GM18505 (cell line): ENCODE data around the gene GDE1.

Experiments
- ATAC-seq: cut with Tn5 transposase; IDR thresholded peaks from one replicate; pipeline ENCODE4 v1.9.1; 2021; ENCODE audit not compliant: unreplicated experiment
- POLR2A ChIP-seq: IDR thresholded peaks from 4 replicates; pipeline ENCODE4 v1.6.1; 2011; ENCODE audit warnings: borderline replicate concordance; ENCODE audit not compliant: insufficient read depth, insufficient read length; ENCODE audit errors: extremely low read depth

GDE1 gene

DNA sequence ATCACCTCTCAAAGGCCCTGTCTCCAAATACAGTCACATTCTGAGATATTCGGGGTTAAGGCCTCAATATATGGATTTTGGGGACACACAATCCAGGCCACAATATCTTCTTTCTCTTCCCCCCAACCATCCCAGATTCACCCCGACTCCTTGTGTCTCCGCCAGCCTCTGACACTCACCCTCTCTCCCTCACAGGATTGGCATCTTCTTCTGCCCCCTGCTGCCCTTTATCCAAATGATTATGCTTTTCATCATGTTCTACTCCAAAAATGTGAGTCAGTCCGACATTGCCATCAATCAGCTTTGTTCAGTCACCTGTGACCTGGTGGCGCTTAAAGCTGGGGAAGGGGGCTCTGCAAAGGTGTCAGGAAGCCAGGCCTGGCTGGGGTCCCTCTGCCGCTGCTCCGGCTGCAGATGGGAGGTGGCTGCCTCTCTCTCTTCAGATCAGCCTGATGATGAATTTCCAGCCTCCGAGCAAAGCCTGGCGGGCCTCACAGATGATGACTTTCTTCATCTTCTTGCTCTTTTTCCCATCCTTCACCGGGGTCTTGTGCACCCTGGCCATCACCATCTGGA, 35.1 kb downstream of the GDE1 start:
- no peak for ATAC-seq
- TF ChIP-seq POLR2A = no peak

DNA sequence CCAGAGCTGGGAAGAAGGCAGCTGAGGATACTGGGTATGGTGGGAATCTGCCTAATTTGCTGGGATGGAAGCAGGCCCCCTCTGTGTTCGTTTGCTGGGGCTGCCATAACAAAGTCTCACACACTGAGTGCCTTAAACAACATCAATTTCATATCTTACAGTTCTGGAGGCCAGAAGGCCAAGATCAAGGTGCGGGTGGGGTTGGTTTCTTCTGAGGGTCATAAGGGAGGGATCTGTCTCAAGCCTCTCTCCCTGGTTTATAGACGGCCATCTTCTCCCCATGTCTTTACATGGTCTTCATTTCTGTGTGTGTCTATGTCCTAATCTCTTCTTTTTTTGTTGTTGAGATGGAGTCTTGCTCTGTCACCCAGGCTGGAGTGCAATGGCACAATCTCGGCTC, 35.8 kb downstream of the GDE1 start:
- no peak for TF ChIP-seq POLR2A
- ATAC-seq = no peak

GRCh38 chr16:19485611-19486010, 36.3 kb downstream of the GDE1 start:
- TF ChIP-seq POLR2A = no peak
- no peak for ATAC-seq

- no peak for TF ChIP-seq POLR2A
Measured at GRCh38 chr16:19484096-19484495, 37.8 kb downstream of the GDE1 start.

GRCh38 chr16:19482291-19482690, 39.6 kb downstream of the GDE1 start:
- no peak for TF ChIP-seq POLR2A
- ATAC-seq = no peak

More at GRCh38 chr16:19484096-19484495, 37.8 kb downstream of the GDE1 start:
- ATAC-seq = no peak

DNA sequence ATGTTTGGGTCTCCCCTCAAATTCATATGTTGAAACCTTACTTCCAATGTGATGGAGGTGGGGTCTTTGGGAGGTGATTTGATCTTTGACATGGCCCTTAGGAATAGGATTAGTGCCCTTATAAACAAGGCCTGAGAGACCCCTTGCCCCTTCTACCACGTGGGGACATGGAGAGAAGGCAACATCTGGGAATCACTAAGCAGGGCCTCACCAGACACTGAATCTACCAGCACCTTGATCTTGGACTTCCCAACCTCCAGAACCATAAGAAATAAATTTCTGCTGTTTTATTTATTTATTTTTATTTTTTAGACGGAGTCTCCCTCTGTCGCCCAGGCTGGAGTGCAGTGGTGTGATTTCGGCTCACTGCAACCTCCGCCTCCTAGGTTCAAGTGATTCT, 40.1 kb downstream of the GDE1 start:
- ATAC-seq = no peak
- no peak for TF ChIP-seq POLR2A

DNA sequence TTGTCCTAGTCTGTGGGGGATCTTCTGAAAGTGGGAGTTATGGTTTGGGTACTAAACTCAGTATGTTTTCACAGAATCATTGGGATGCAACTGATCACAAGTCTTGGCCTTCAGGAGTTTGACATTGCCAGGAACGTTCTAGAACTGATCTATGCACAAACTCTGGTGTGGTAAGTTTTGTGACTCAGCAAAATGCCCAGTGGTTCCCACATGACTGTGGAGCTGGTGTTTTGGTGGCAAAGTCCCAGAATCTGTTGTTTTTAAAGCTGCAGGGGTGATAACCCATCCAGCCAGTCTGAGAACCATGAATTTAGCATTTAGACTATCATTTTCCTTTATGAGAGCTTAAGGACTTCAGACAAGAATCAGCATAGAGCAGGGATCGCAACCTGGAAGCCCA, 40.6 kb downstream of the GDE1 start:
- ATAC-seq = no peak
- no peak for TF ChIP-seq POLR2A

- no peak for ATAC-seq
- no peak for TF ChIP-seq POLR2A
Measured at GRCh38 chr16:19479302-19479721, 42.6 kb downstream of the GDE1 start.

- TF ChIP-seq POLR2A = no peak
- ATAC-seq = no peak
Measured at GRCh38 chr16:19478505-19478904, 43.4 kb downstream of the GDE1 start.

DNA sequence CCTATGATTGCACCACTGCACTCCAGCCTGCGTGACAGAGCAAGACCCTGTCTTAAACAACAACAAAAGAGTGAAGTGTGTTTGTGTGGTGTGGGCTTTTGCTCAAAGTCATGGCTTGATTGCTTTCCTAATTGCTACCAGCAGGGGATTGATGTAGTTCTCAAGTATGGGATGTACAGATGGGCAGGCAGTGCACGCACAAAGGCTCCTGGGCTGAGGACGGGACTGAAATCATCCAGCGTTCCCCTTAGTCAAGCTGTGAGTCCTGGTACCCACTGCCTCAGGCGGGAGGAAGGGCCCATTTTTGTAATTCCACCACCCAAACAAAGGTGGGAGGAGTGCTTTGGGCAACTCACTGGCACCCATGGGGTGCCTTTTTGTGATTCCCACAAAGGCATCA, 47.3 kb downstream of the GDE1 start:
- no peak for ATAC-seq

GRCh38 chr16:19472482-19472881, 49.4 kb downstream of the GDE1 start:
- no peak for ATAC-seq
- no peak for TF ChIP-seq POLR2A

More for the DNA sequence above, 47.3 kb downstream of the GDE1 start:
- TF ChIP-seq POLR2A = no peak

DNA sequence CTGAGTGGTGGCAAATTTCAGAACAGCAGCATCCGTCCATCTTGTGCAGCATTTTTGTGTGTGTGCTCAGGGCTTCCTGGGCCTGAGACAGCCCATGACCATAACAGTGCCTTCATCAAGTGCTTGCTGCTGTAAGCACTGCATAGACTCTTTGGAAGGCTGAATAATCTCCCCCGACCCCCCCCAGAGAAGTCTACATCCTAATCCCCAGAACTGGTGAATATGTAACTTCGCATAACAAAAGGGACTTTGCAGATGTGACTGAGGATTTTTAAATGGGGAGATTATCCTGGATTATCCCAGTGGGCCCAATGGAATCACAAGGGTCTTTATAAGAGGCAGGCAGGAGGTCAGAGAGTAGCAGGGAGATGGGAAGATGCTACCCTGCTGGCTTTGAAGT, 53.6 kb downstream of the GDE1 start:
- TF ChIP-seq POLR2A = no peak
- ATAC-seq = no peak

- TF ChIP-seq POLR2A = no peak
- no peak for ATAC-seq
Measured at GRCh38 chr16:19463468-19464315, 58.2 kb downstream of the GDE1 start.

- no peak for TF ChIP-seq POLR2A
- ATAC-seq = no peak
Measured at GRCh38 chr16:19460397-19460796, 61.5 kb downstream of the GDE1 start.

DNA sequence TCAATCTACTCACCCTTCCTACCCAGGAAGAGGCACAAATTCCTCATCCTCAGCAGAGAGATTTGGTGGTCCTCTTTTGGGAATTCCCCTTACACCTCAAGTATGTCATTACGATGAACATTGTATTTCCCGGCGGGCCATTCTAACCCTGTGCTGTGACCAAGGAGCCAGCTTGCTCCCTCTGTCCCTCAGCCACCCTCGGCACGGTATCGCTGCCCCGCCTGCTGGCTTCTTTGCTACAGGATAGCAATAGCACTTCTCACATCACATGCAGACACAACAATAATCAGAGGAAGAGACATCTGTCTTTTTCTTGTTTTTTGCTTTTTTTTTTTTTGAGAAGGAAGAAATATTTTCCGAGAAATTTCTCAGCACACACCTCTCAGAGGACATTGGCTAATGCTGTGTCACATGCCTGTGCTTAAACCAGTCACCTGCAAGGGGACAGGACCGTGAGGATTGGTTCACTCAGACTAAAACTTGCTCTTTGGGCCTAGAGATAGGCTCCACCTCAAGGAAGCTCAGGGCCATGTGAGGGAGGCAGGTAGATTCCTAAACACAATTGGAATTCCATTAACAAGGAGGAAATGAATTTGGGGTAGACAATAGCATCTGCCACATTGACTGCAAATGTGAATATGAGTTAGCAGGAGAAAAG, 63.0 kb downstream of the GDE1 start:
- ATAC-seq = no peak
- no peak for TF ChIP-seq POLR2A
